Smooth muscle cell (in vitro differentiated cells): Measurements from ENCODE around the gene ZNF582. TPM values are rescaled to one million over a fixed set of nuclear protein-coding genes. Genes with fewer than 3 reads are reported as not detected.

ENCODE experiments used
- DNase-seq: peaks from one replicate; lab custom pipeline; 2025; ENCODE audit not compliant: unreplicated experiment; lab: John Stamatoyannopoulos, UW
- H2AFZ ChIP-seq: fragments of 200-600 bp; sonication (generic); 2 replicates; pipeline ENCODE4 v1.6.0; 2016; ENCODE audit warnings: antibody characterized with exemption, low read depth, mild to moderate bottlenecking
- H3F3A ChIP-seq: fragments of 200-600 bp; sonication (generic); 2 replicates; pipeline ENCODE4 v1.6.0; 2017; ENCODE audit warnings: antibody characterized with exemption, low read depth
- H3K27ac ChIP-seq: fragments of 200-600 bp; sonication (generic); 2 replicates; pipeline ENCODE4 v1.5.1; 2016; ENCODE audit warnings: low read depth, mild to moderate bottlenecking
- H3K27me3 ChIP-seq: fragments of 200-600 bp; sonication (generic); 2 replicates; pipeline ENCODE4 v1.6.1; 2016; ENCODE audit warnings: low read depth, mild to moderate bottlenecking
- H3K36me3 ChIP-seq: fragments of 200-600 bp; sonication (generic); 2 replicates; pipeline ENCODE4 v1.5.1; 2016; ENCODE audit warnings: low read depth
- H3K4me1 ChIP-seq: fragments of 200-600 bp; sonication (generic); 2 replicates; pipeline ENCODE4 v1.5.1; 2016; ENCODE audit warnings: low read depth
- H3K4me2 ChIP-seq: fragments of 200-600 bp; sonication (generic); 2 replicates; pipeline ENCODE4 v1.6.0; 2016; ENCODE audit warnings: mild to moderate bottlenecking
- H3K4me3 ChIP-seq: fragments of 200-600 bp; sonication (generic); 2 replicates; pipeline ENCODE4 v1.5.1; 2016; ENCODE audit warnings: mild to moderate bottlenecking
- H3K79me2 ChIP-seq: fragments of 200-600 bp; sonication (generic); 2 replicates; pipeline ENCODE4 v1.6.0; 2016; ENCODE audit warnings: low read depth, mild to moderate bottlenecking
- H3K9ac ChIP-seq: fragments of 200-600 bp; sonication (generic); 2 replicates; pipeline ENCODE4 v1.6.0; 2016; ENCODE audit warnings: low read depth
- H3K9me3 ChIP-seq: fragments of 200-600 bp; sonication (generic); replicated peaks from 2 replicates; pipeline ENCODE4 v1.5.1; 2016; ENCODE audit warnings: low read depth
- H4K20me1 ChIP-seq: fragments of 200-600 bp; sonication (generic); 2 replicates; pipeline ENCODE4 v1.6.0; 2016; ENCODE audit warnings: low read depth
- WGBS: methylation state at CpG from one replicate; pipeline ENCODE4 v1.1.7; 2016; ENCODE audit warnings: low lambda C conversion rate; 5-methylcytosine and 5-hydroxymethylcytosine counted together
- polyA plus RNA-seq: library from polyadenylated mRNA; unstranded; fragments of >200 nt; fragmentation: Nextera tagmentation; extraction: Ambion mirVana; gene quantifications from 2 replicates; pipeline ENCODE4 v1.2.1, GENCODE V29; 2016
- total RNA-seq: library from RNA; depleted of rRNA; stranded (reverse); fragments of >200 nt; gene quantifications from 2 replicates; pipeline ENCODE4 v1.2.3, GENCODE V29; 2014
- TF ChIP-seq, protein P1 (sequence below): fragments of 200-600 bp; sonication (generic); IDR thresholded peaks from 2 replicates; pipeline ENCODE4 v1.5.1; 2017; ENCODE audit warnings: borderline replicate concordance, mild to moderate bottlenecking, antibody characterized with exemption; ENCODE audit not compliant: insufficient read depth, poor library complexity, severe bottlenecking

ZNF582 gene
- total and polyA plus RNA-seq, 2 experiments from 2014 or later = 0.99 to 3.8 TPM

DNA sequence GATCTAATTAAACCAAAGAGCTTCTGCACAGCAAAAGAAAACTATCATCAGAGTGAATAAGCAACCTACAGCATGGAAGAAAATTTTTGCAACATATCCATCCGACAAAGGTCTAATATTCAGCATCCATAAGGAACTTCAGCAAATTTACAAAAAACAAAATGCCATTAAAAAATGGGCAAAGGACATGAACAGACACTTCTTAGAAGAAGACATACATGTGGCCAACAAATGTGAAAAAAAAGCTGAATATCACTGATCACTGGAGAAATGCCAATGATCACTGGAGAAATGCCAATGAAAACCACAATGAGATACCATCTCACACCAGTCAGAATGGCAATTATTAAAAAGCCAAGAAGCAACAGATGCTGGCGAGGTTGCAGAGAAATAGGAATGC, 32.5 kb downstream of the ZNF582 start:
- no peak for DNase-seq
- Histone ChIP-seq H3K9me3 (no peaks in the 10 kb centered on the region), H4K20me1 (no peaks in the 10 kb centered on the region), H3K27me3 (no peaks in the 10 kb centered on the region), H3F3A (no peaks in the 10 kb centered on the region), H3K27ac (no peak overlapping the region), H3K36me3 (no peaks in the 10 kb centered on the region), H3K4me2 (no peak overlapping the region), H3K79me2 (no peaks in the 10 kb centered on the region), H3K4me3 (no peak overlapping the region), H2AFZ (no peak overlapping the region), H3K9ac (no peak overlapping the region), H3K4me1 (no peaks in the 10 kb centered on the region)
- 88% methylated on average over 2 of the region's 2 CpGs for WGBS
- TF ChIP-seq, protein P1, sequence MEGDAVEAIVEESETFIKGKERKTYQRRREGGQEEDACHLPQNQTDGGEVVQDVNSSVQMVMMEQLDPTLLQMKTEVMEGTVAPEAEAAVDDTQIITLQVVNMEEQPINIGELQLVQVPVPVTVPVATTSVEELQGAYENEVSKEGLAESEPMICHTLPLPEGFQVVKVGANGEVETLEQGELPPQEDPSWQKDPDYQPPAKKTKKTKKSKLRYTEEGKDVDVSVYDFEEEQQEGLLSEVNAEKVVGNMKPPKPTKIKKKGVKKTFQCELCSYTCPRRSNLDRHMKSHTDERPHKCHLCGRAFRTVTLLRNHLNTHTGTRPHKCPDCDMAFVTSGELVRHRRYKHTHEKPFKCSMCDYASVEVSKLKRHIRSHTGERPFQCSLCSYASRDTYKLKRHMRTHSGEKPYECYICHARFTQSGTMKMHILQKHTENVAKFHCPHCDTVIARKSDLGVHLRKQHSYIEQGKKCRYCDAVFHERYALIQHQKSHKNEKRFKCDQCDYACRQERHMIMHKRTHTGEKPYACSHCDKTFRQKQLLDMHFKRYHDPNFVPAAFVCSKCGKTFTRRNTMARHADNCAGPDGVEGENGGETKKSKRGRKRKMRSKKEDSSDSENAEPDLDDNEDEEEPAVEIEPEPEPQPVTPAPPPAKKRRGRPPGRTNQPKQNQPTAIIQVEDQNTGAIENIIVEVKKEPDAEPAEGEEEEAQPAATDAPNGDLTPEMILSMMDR = no peak

DNA sequence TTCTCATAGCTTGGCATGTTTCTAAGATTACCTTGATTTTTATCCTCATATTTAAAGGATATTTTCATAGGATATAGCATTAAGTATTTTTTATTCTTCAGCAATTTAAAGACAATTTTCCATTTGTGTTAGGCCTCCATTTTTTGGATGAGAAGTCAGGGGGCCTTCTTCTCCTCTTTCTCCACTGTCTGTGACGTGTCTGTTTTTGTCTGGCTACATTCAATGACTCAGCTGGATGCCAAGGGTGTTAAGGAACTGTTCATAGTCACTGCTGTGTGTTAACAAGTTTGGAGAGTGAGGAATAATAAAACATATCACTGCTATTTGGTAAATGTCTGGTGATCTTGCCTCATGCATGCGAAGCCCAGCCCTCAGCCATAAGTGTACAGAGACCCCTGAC, 36.4 kb downstream of the ZNF582 start:
- TF ChIP-seq, protein P1 = no peak
- H2AFZ ChIP-seq = no peak overlapping the region
- DNase-seq = no peak
- H3K27ac ChIP-seq = no peak overlapping the region
- WGBS = 58% methylated on average over 2 of the region's 2 CpGs
- no peaks in the 10 kb centered on the region for H3K79me2 ChIP-seq
- H3K4me2 ChIP-seq = no peak overlapping the region
- H3F3A ChIP-seq = no peaks in the 10 kb centered on the region
- no peaks in the 10 kb centered on the region for H3K4me1 ChIP-seq
- H3K36me3 ChIP-seq = no peaks in the 10 kb centered on the region
- no peak overlapping the region for H3K4me3 ChIP-seq
- no peaks in the 10 kb centered on the region for H3K9me3 ChIP-seq
- H3K9ac ChIP-seq = no peak overlapping the region
- no peaks in the 10 kb centered on the region for H4K20me1 ChIP-seq
- H3K27me3 ChIP-seq = no peaks in the 10 kb centered on the region

DNA sequence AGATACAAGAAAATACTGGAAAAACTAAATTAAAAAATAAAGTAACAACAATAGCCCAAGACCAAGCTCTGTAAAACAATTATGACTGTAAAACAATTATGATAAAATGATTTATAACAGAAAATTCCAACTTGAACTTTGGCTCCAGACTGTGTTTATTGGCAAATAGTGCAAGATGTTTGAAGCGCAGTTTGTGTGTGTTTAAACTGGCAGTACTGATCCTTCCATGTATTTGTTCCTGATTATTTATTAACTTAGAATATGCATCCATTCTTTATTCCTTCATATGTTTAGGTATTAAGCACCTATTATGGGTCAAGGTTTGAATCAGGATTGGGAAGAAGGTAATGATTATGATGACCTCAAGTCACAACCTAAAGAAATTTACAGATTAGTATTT, 37.8 kb downstream of the ZNF582 start:
- Histone ChIP-seq H3K4me1 (no peaks in the 10 kb centered on the region), H4K20me1 (no peaks in the 10 kb centered on the region), H3K27me3 (no peaks in the 10 kb centered on the region), H3K27ac (no peak overlapping the region), H3K79me2 (no peaks in the 10 kb centered on the region), H3K9me3 (no peaks in the 10 kb centered on the region), H3K4me3 (no peak overlapping the region), H2AFZ (no peak overlapping the region), H3F3A (no peaks in the 10 kb centered on the region), H3K36me3 (no peaks in the 10 kb centered on the region), H3K9ac (no peak overlapping the region), H3K4me2 (no peak overlapping the region)
- WGBS = 89% methylated on average over 1 of the region's 1 CpG
- TF ChIP-seq, protein P1 = no peak
- DNase-seq = no peak

DNA sequence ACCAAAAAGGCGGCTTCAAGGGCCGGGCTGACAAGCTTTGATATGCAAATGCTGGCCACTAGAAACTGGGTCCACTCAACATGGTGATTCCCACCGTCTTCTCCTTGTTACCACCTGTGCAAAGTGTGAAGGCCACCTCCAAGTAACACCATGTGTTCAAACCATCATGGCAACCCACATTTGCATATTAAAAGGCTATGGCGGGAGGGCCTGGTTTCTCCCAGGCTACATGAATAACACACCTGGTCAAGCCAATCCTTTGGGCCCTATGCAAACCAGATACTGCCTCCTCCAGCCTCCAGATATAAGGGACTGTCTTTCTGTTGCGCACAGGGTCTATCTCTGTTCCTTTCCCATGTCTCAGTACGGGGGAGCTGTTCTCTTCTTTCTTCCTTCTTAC, 42.1 kb downstream of the ZNF582 start:
- WGBS = 64% methylated on average over 6 of the region's 6 CpGs
- H3K27me3 ChIP-seq = no peaks in the 10 kb centered on the region
- no peak for DNase-seq

More for the DNA sequence above, 42.1 kb downstream of the ZNF582 start:
- Histone ChIP-seq H2AFZ (no peak overlapping the region), H3K27ac (no peak overlapping the region), H3K36me3 (no peaks in the 10 kb centered on the region), H3F3A (no peaks in the 10 kb centered on the region), H4K20me1 (no peaks in the 10 kb centered on the region), H3K4me1 (no peaks in the 10 kb centered on the region), H3K4me2 (no peak overlapping the region), H3K9ac (no peak overlapping the region), H3K9me3 (no peaks in the 10 kb centered on the region), H3K79me2 (no peaks in the 10 kb centered on the region), H3K4me3 (no peak overlapping the region)
- TF ChIP-seq, protein P1 = no peak
